HepG2 (cell line): ENCODE data around the gene AHCY. TPM values are rescaled to one million over a fixed set of nuclear protein-coding genes. Genes with fewer than 3 reads are reported as not detected.

ENCODE experiments used
- ATF3 ChIP-seq: sonication (generic); formaldehyde crosslinking; IDR thresholded peaks from 2 replicates; pipeline ENCODE4 v1.4.0; 2020; ENCODE audit warnings: missing genetic modification reagents
- HBP1 ChIP-seq: IDR thresholded peaks from 2 replicates; pipeline ENCODE4 v1.6.1; 2016; ENCODE audit warnings: low read depth, control low read depth
- HNRNPK ChIP-seq: fragments of 200-400 bp; formaldehyde crosslinking; IDR thresholded peaks from 2 replicates; pipeline ENCODE4 v1.6.1; 2018; ENCODE audit warnings: low read length, low read depth, moderate library complexity, mild to moderate bottlenecking; ENCODE audit not compliant: poor library complexity, severe bottlenecking
- KDM3A ChIP-seq: IDR thresholded peaks from 2 replicates; pipeline ENCODE4 v1.6.1; 2018; ENCODE audit warnings: low read depth, missing compliant biosample characterization
- MLLT10 ChIP-seq: sonication (generic); formaldehyde crosslinking; IDR thresholded peaks from 2 replicates; pipeline ENCODE4 v1.4.0; 2020; ENCODE audit warnings: missing genetic modification reagents
- MYNN ChIP-seq: sonication (generic); formaldehyde crosslinking; IDR thresholded peaks from 2 replicates; pipeline ENCODE4 v1.4.0; 2020; ENCODE audit warnings: mild to moderate bottlenecking, low read depth, missing genetic modification reagents
- NPAS2 ChIP-seq: sonication (generic); formaldehyde crosslinking; IDR thresholded peaks from 2 replicates; pipeline ENCODE4 v1.8.0; 2022; ENCODE audit warnings: mild to moderate bottlenecking, missing genetic modification reagents, borderline replicate concordance
- RELA ChIP-seq: sonication (generic); formaldehyde crosslinking; IDR thresholded peaks from 2 replicates; pipeline ENCODE4 v1.4.0; 2020; ENCODE audit warnings: missing genetic modification reagents
- REPIN1 ChIP-seq: sonication (generic); formaldehyde crosslinking; IDR thresholded peaks from 2 replicates; pipeline ENCODE4 v1.8.0; 2022; ENCODE audit warnings: missing genetic modification reagents, low read depth, mild to moderate bottlenecking, borderline replicate concordance
- TBX3 ChIP-seq: fragments of 450-650 bp; IDR thresholded peaks from 2 replicates; pipeline ENCODE4 v1.6.1; 2017; ENCODE audit warnings: antibody characterized with exemption, mild to moderate bottlenecking, inconsistent platforms, borderline replicate concordance
- ZNF362 ChIP-seq: sonication (generic); formaldehyde crosslinking; IDR thresholded peaks from 2 replicates; pipeline ENCODE4 v1.4.0; 2020; ENCODE audit warnings: missing genetic modification reagents, mild to moderate bottlenecking, borderline replicate concordance
- ZNF713 ChIP-seq: sonication (generic); formaldehyde crosslinking; IDR thresholded peaks from 2 replicates; pipeline ENCODE4 v1.4.0; 2020; ENCODE audit warnings: mild to moderate bottlenecking, missing genetic modification reagents
- ZNF839 ChIP-seq: sonication (generic); formaldehyde crosslinking; IDR thresholded peaks from 2 replicates; pipeline ENCODE4 v1.4.0; 2020; ENCODE audit warnings: missing genetic modification reagents, mild to moderate bottlenecking, borderline replicate concordance
- ZNF850 ChIP-seq: sonication (generic); formaldehyde crosslinking; conservative IDR thresholded peaks from 2 replicates; pipeline ENCODE4 v1.9.0; 2021; ENCODE audit warnings: mild to moderate bottlenecking, missing genetic modification reagents
- polyA plus RNA-seq, 8 experiments: library from polyadenylated mRNA; depleted of rRNA in 3 of 8; stranded (reverse) in 7 of 8; unstranded in 1 of 8; fragments of >200 nt; fragmentation: Illumina TruSeq in 4 of 8; extraction: Trizol in 4 of 8; gene quantifications; 2 replicates each; pipeline versions ENCODE4 v1.2.1 to v1.2.3, GENCODE V29; 2011 to 2016; ENCODE audit warnings: low read depth in 4 of 8, missing spikeins in 1 of 8, mixed read lengths in 1 of 8; ENCODE audit not compliant: insufficient read depth in 1 of 8
- total RNA-seq, 5 experiments: library from RNA; depleted of rRNA; stranded (reverse); fragments of >200 nt; fragmentation: Illumina TruSeq; extraction: Trizol; gene quantifications; 2 replicates each; pipeline ENCODE4 v1.2.3, GENCODE V29; 2016; ENCODE audit warnings: low read depth in 1 of 5
- TF ChIP-seq, protein P1 (sequence below): sonication (generic); formaldehyde crosslinking; IDR thresholded peaks from 2 replicates; pipeline ENCODE4 v1.5.0; 2020; ENCODE audit warnings: missing genetic modification reagents
- TF ChIP-seq, protein P2 (sequence below): sonication (generic); formaldehyde crosslinking; IDR thresholded peaks from 2 replicates; pipeline ENCODE4 v1.4.0; 2020; ENCODE audit warnings: missing genetic modification reagents
- TF ChIP-seq, protein P3 (sequence below): IDR thresholded peaks from 2 replicates; pipeline ENCODE4 v1.6.1; 2016; ENCODE audit warnings: missing genetic modification reagents, missing compliant biosample characterization

The AHCY gene
- total and polyA plus RNA-seq, 2 of the 13 experiments (the other 11 are each of a cell fraction or from before 2014, with no cell fraction given): 407 to 419 TPM

- no peak for TF ChIP-seq HNRNPK
- TF ChIP-seq ZNF362 (CRISPR knock-in tag): peak; percentile 86; the same call in 1 of the 2 replicates
- TF ChIP-seq ZNF850 (CRISPR knock-in tag): no peak; the same call in 1 of the 2 replicates
- TF ChIP-seq ZNF713: peak; percentile 74; the same call in 1 of the 2 replicates
- peak; percentile 70 for TF ChIP-seq ATF3 (CRISPR knock-in tag)
- TF ChIP-seq, protein P1, sequence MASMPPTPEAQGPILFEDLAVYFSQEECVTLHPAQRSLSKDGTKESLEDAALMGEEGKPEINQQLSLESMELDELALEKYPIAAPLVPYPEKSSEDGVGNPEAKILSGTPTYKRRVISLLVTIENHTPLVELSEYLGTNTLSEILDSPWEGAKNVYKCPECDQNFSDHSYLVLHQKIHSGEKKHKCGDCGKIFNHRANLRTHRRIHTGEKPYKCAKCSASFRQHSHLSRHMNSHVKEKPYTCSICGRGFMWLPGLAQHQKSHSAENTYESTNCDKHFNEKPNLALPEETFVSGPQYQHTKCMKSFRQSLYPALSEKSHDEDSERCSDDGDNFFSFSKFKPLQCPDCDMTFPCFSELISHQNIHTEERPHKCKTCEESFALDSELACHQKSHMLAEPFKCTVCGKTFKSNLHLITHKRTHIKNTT (CRISPR knock-in tag): no peak
- no peak for TF ChIP-seq TBX3
- TF ChIP-seq MLLT10: no peak
- no peak; the same call in 1 of the 2 replicates for TF ChIP-seq MYNN (CRISPR knock-in tag)
- TF ChIP-seq RELA (CRISPR knock-in tag): peak; percentile 90; the same call in 1 of the 2 replicates
- TF ChIP-seq, protein P2, sequence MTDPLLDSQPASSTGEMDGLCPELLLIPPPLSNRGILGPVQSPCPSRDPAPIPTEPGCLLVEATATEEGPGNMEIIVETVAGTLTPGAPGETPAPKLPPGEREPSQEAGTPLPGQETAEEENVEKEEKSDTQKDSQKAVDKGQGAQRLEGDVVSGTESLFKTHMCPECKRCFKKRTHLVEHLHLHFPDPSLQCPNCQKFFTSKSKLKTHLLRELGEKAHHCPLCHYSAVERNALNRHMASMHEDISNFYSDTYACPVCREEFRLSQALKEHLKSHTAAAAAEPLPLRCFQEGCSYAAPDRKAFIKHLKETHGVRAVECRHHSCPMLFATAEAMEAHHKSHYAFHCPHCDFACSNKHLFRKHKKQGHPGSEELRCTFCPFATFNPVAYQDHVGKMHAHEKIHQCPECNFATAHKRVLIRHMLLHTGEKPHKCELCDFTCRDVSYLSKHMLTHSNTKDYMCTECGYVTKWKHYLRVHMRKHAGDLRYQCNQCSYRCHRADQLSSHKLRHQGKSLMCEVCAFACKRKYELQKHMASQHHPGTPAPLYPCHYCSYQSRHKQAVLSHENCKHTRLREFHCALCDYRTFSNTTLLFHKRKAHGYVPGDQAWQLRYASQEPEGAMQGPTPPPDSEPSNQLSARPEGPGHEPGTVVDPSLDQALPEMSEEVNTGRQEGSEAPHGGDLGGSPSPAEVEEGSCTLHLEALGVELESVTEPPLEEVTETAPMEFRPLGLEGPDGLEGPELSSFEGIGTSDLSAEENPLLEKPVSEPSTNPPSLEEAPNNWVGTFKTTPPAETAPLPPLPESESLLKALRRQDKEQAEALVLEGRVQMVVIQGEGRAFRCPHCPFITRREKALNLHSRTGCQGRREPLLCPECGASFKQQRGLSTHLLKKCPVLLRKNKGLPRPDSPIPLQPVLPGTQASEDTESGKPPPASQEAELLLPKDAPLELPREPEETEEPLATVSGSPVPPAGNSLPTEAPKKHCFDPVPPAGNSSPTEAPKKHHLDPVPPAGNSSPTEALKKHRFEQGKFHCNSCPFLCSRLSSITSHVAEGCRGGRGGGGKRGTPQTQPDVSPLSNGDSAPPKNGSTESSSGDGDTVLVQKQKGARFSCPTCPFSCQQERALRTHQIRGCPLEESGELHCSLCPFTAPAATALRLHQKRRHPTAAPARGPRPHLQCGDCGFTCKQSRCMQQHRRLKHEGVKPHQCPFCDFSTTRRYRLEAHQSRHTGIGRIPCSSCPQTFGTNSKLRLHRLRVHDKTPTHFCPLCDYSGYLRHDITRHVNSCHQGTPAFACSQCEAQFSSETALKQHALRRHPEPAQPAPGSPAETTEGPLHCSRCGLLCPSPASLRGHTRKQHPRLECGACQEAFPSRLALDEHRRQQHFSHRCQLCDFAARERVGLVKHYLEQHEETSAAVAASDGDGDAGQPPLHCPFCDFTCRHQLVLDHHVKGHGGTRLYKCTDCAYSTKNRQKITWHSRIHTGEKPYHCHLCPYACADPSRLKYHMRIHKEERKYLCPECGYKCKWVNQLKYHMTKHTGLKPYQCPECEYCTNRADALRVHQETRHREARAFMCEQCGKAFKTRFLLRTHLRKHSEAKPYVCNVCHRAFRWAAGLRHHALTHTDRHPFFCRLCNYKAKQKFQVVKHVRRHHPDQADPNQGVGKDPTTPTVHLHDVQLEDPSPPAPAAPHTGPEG (CRISPR knock-in tag): peak; percentile 19; the same call in 1 of the 2 replicates
- TF ChIP-seq ZNF839 (CRISPR knock-in tag): no peak
- peak; percentile 94; the same call in 1 of the 2 replicates for TF ChIP-seq REPIN1 (CRISPR knock-in tag)
- no peak for TF ChIP-seq HBP1 (CRISPR knock-in tag)
- TF ChIP-seq KDM3A (CRISPR knock-in tag): peak; percentile 99
- TF ChIP-seq NPAS2 (CRISPR knock-in tag): no peak
- TF ChIP-seq, protein P3, sequence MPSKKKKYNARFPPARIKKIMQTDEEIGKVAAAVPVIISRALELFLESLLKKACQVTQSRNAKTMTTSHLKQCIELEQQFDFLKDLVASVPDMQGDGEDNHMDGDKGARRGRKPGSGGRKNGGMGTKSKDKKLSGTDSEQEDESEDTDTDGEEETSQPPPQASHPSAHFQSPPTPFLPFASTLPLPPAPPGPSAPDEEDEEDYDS: peak; percentile 72
Observed at GRCh38 chr20:34312544-34313217, 9.5 kb upstream of the AHCY start (continued).
